ENCODE data around the gene E2F4.

- TF ChIP-seq POLR2A (IDR thresholded peaks at IDR 0.05) (no peak), CTCF (IDR thresholded peaks at IDR 0.05) (no peak), POLR2AphosphoS5 (IDR thresholded peaks at IDR 0.05; ENCODE audit: insufficient read depth in 1 of 2, low read depth in 1 of 2) (no peak)
Observed at GRCh38 chr16:67192781-67193361, 916 bp downstream of the E2F4 start.
